Stimulated activated CD8-positive, alpha-beta memory T cell treated with anti-CD3 and anti-CD28 coated beads, Interleukin-7, amount 100 ng/mL, for 48 hours (primary cell): ENCODE measurements around the gene SUPV3L1.

Experiments used
- DNase-seq, 2 donors: peaks; one replicate each; pipeline ENCODE4 v3.0.0-alpha.2; 2020; ENCODE audit warnings: low read depth in 1 of 2; ENCODE audit errors: extremely low read depth in 1 of 2

The SUPV3L1 gene

DNA sequence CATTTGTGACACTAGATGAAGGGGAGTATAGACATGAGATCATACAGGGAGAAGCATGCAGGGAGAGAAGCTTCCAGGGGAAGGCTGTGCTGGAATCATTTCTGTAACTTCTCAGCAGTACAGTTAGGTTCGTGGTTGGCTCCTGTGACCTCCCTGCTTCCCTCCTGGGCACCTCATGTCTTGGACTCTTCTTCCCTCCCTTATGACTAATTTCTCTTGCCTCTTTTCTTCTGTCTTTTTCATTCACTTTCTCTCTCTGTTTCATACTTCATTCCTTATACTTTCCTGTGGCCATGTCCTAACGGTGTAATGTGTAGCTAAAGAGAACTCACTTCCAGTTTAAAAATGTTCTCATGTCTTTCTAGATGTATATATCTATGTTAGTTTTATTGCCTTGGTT is 21.0 kb downstream of the SUPV3L1 start:
- DNase-seq: no peak

DNA sequence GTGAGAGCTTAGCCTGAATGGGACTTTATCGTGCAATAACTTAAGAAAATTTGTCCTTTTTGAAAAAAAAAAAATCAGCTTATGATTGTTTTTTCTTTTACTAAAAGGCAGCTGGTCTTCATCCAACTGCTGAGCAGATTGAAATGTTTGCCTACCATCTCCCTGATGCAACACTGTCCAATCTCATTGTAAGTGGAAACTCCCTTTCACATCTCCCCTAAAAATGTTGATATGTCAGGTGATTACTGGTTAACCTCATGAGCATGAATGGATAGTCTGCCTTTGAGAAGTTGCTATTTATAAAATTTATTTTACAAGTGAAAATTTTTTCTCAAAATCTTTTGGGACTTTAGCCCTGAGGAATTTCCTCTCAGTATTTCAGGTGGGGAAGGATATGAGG is 22.3 kb downstream of the SUPV3L1 start:
- no peak for DNase-seq

GRCh38 chr10:69208761-69209160 is 28.7 kb downstream of the SUPV3L1 start:
- DNase-seq: no peak

DNA sequence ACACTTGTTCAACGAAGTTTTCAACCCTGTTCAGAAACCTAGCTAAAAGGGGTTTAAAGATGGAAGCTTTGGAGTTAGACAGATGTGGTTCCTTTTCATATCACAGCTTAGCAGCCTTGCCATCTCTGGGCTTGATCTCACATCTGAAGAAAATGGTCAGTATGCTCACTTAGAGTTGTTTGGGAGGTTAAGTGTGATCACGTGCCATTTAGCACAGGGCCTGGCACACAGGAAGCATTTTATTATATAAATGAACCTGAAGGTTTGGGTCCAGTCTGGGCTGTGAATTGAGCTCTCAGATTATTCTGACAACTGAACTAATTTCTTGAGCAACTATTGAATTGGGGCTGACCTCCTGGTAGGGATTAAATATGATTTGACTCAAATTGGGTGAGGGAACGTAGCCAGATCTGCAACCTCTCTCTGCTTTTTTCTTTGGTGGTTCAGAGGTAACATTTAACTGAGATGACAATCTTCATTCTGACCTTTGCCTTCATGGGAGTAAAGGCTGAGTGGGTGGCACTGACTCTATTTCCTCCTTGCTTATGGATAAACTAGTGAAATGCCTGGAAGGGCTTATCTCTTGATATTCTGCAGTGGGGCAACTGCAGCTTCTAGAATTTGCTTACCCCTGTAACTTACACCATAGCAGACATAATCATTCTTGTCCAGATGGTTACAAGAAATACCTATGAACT is 29.9 kb downstream of the SUPV3L1 start:
- no peak for DNase-seq

DNA sequence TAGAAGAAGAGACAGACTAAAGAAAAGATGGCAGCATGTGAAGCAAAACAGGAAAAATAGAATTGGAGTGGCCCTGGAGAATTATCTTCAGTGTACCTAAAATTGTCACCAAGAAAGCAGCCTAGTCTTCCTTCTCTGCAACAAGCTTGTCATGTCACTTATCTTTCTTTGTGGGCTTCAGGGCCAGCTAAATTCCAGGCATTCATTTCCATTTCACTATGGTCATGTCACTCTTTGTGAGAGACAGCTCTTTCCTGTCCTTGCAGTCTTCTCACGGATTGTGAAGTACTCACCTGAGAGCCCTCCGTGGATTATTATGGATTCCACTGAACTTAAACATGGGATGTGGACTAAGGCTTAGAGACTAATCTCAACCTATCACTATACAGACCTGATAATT is 31.1 kb downstream of the SUPV3L1 start:
- no peak for DNase-seq

- DNase-seq: no peak
These were observed 31.5 kb downstream of the SUPV3L1 start for GRCh38 chr10:69211524-69211923.

DNA sequence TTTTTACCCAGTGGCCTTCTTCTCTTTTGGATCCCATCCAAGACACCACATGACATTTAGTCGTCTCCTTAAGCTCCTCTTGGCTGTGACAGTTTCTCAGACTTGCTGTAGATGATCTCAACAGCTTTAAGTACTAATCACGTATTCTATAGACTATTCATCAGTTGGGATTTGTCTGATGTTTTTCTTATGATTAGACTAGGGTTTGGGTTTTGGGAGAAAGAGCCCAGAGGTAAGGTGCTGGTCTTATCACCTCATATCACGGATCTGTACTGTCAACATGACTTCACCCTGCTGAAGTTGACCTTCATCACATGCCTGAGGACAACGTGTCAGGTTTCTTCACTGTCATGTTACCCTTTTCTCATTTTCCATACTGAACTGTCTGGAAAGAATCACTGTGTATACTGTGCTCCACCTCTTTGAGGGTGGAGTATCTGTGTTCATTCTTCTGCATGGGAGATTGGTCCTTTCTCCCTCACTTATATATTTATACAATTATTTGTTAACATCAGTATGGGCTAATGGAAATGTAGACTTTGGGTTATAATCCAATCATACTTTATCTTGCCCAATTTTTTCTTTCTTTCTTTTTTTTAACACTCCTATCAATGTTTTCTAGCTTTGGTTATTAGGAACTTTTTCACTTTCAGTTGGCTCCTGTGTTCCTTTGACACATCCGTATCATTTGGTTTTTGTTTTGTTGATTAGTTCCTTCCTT is 33.7 kb downstream of the SUPV3L1 start:
- no peak for DNase-seq

DNA sequence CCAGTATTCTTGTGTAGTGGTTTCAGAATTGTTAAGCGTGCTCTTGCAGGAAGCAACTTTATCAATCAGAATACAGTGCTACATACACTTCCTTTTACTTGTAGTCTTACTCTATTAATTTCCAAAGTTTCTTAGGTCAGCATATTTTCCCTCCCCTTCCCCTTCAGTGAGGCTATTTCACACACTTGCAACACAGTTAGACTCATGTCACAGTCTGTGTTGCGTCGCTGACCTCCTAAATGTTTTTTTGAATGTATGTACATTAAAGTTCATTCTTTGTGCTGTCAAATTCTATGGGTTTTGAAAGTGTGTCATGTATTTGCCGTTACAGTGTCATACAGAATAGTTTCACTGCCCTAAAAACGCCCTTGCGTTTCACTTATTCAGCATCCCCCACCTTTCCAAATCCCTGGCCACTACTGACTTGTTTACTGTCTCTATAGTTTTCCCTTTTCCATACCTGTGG is 34.7 kb downstream of the SUPV3L1 start:
- DNase-seq: no peak

DNA sequence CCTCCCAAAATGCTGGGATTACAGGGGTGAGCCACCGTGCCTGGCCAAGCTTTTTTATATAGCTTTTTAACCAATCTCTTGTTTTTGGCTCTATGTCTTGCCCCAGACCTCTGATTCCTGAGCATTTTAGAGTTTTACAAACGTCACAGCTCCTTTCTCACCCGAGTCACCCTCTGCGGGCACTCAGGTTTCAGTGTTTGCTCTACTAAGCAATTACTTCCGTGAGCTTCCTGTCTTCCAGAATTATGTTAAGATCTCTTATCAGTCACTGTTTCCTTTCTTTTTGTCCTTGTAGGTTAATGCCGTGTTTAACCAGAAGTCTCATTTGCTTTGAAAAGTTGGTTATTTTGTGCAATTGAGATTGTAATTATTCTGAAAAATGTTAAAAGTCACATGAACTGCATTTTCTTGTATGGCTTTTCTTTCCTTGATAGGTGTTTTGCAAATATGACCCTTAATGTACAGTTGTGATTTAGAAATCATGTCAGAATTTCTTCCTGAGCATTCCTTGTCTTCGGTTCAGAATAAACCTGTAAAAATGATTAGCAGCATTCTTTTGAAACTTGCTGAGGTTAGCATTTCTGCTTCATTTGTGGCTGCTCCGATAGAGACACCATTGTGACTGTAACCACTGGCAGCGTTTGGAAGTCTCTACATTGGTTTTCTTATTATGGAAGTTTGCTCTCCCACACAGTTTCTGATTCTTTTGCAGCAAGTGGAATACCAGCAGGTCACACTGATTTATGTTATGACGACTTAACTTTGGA is 35.6 kb downstream of the SUPV3L1 start:
- DNase-seq: peak in 1 of 2 donors; percentile 11

DNA sequence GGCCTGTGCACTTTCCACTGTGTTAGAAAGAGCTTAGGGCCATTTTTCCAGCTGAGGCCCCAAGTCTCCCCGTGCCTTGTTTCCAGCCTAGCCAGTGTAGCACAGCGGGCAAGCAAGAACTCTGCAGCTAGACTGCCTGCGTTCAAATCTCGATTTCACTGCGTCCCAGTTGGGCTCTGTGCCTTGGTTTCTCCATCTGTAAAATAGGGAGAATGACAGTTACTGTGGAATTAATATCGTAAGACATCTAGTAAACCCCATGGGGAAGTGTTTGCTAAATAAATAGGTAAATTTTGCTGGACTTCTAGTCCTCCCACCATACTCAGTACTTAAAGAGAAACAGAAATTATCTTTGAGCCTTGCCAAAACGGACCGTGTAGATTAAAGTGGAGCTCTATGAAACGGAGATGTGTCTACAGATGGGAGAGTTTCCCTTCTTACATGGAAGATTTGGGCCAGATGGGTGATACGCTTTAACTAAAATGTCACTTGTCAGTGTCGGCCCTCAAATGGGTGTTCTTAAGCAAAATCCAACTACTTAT is 36.6 kb downstream of the SUPV3L1 start:
- DNase-seq: no peak

GRCh38 chr10:69217119-69217754 is 37.2 kb downstream of the SUPV3L1 start:
- DNase-seq: no peak

DNA sequence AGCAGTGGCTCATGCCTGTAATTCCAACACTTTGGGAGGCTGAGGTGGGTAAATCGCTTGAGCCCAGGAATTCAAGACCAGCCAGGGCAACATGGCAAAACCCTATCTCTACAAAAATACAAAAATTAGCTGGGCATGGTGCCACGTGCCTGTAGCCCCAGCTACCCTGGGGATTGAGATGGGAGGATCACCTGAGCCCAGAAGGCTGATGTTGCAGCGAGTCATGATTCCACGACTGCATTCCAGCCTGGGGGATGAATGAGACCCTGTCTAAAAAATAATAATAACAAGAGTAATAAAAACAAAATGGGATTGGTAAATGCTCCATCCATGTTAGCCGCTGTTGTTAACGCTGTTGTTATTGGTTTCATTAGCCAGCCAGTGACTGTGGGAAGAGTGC is 38.8 kb downstream of the SUPV3L1 start:
- no peak for DNase-seq

DNA sequence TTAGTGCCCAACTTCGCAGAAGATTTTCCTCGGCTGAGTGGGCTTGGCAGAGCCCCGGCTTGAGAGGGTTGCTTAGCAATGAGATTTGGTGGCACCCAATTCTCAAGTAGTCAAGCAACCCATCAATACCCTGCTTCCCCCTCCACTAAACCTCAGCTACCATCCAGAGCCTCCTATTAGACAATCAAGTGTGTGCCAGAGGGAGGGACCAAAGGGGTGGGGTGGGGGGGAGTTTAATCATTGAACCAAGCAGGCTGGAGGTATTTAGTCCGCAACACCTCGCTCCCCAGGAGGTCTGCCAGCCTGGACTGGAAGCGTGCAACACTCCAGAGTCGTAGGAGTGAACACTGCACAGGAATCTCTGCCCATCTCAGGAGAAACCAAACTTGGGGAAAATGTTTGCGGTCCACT is 40.0 kb downstream of the SUPV3L1 start, which contains the start of gene HKDC1:
Gene HKDC1 (plus strand): TSS at position 292 of the 411 bp plus-strand sequence. CDS start 104 bp downstream, at position 396.
- DNase-seq: no peak

- no peak for DNase-seq
These were observed 40.5 kb downstream of the SUPV3L1 start for GRCh38 chr10:69220507-69220906.

- peak; percentile 62 to 82 for DNase-seq
These were observed 42.4 kb downstream of the SUPV3L1 start for GRCh38 chr10:69222157-69223027.

GRCh38 chr10:69223028-69223342 is 43.0 kb downstream of the SUPV3L1 start:
- DNase-seq: no peak

DNA sequence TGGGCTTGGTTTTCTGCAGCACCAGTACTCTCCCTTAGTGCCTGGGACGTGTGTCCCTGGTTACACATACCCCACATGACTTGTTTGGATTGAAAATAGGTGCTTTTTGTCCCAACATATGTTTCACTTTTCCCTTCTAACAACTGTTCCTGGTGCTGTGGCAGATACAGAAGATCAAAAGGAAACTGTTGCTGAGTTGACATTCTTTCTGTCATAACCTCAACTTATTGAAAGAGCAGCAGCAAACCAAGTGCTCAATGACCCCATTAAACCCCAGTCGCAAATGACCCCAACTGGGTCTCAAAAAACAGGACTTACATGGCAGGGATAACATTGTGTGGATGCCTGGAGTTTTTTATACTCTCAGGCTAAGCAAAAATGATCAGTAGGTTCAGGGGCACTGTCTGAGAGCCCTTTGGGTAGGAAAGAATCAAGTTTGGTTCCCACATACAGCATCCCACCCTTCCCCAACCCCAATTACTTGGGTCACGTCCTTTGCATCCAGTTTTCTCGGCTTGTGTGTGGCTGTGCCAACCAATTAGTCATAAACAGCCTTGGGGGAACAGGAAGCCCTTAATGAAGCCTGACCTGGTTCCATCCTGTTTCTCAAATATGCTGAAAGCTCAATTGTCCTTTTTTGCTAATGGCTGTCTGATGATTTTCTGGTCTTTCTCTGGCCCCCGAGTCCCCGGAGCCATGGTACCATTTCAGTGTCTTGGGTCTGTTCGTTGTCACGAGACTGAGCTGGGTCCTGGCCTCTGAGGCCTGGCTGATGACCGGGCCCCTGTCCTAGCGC is 45.0 kb downstream of the SUPV3L1 start:
- no peak for DNase-seq

DNA sequence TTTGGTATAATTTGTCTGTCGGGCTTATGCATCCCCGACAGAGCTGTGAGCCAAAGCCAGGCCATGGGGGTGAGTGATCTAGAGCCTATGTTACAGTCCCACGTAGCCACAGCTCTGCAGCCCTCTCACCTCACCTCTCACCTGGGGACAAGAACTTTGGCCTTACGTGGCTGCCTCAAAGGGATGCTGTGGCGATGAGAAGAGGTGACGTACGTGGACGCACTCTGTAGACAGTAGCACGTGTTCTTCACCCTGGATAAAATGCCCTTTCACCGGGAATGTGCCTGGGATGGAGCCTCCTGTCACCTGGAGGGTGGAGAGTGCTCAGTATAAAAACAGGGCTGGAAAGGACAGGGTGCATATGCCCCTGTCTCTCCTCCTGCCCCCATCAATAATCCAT is 45.6 kb downstream of the SUPV3L1 start:
- no peak for DNase-seq

GRCh38 chr10:69226919-69227450 is 47.0 kb downstream of the SUPV3L1 start:
- no peak for DNase-seq
